Measurements from ENCODE around the gene SURF1. TPM values are rescaled to one million over a fixed set of nuclear protein-coding genes. Genes with fewer than 3 reads are reported as not detected.
"Not testable (repeated sequence)": the region's sequence is repeated elsewhere in the genome, so short reads cannot be mapped to it uniquely, and the experiment has no call there.

Gene SURF1
- total RNA-seq, 1 experiment from 2014 or later = 57.5 TPM

DNA sequence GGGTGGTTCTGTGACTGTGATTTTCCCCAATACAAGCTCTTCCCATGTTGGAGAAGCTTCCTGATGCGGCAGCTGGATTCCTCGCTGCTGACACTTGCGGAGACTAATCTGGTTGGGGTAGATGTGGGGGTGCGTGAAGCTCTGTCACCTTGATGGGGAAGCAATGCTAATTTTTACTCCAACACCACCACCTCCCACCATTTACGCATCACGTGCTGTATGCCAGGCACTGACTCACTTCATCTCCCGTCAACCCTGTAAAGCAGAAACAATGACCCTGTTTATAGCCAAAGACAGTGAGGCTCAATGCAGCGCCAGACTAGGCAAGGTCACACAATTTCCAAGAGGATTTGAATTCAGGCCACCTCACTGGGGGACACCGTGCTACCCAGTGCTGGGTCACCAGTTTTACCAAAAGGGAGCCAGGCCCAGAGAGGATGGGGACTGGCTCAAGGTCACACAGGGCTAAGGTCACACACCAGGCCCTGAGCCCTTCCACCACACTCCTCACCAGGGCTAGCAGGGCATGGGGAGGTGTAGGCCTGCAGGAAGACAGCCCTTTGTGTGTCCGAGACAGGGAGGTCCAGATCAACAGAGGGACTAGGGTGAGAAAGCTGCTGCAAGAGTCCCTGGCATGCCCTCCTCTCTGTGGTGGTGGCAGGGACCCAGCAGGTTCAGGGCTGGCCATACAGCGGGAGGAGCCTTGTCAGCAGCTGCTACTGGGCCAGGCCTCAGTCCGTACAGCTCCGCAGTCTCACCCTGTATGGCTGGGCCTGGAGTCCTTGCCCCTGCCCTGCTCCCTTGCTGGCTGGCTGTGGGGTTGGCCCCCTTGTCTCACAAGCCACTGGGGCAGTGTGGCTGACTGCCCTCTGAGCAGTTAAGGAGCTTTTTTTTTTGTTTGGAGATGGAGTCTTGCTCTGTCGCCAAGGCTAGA, 23.1 kb upstream of the SURF1 start:
- Mint-ChIP-seq H3K36me3 (ENCODE audit: insufficient read depth, unreplicated experiment) (peaks cover 15% of the 10 kb centered on the region), H3K4me3 (ENCODE audit: unreplicated experiment) (no peak overlapping the region), H3K27me3 (ENCODE audit: insufficient read depth, unreplicated experiment) (no peaks in the 10 kb centered on the region), H3K9me3 (ENCODE audit: unreplicated experiment) (no peaks in the 10 kb centered on the region), H3K4me1 (ENCODE audit: low read depth, unreplicated experiment) (no peaks in the 10 kb centered on the region), H3K27ac (ENCODE audit: unreplicated experiment) (no peak overlapping the region)
- Histone ChIP-seq H3K4me3 (ENCODE audit: low read depth, low read length) (no peak overlapping the region), H3K36me3 (ENCODE audit: control insufficient read depth, insufficient read depth, low read length) (no peaks in the 10 kb centered on the region), H3K4me1 (0 out of 2 replicates have a peak, but pooled peaks cover under 1% of the 10 kb centered on the region), H3K27me3 (replicated peaks; ENCODE audit: control insufficient read depth, insufficient read depth, low read length) (no peaks in the 10 kb centered on the region), H3K9me3 (no peaks in the 10 kb centered on the region)
- ChIA-PET POLR2A (no interaction called here), CTCF (no interaction called here)
- intact Hi-C loops (cut with micrococcal nuclease; ENCODE audit: unreplicated experiment) = no loop called here
- DNase-seq = no peak
- no TSS peak for BruUV-seq (replicated peaks)
- TF ChIP-seq, protein P1, sequence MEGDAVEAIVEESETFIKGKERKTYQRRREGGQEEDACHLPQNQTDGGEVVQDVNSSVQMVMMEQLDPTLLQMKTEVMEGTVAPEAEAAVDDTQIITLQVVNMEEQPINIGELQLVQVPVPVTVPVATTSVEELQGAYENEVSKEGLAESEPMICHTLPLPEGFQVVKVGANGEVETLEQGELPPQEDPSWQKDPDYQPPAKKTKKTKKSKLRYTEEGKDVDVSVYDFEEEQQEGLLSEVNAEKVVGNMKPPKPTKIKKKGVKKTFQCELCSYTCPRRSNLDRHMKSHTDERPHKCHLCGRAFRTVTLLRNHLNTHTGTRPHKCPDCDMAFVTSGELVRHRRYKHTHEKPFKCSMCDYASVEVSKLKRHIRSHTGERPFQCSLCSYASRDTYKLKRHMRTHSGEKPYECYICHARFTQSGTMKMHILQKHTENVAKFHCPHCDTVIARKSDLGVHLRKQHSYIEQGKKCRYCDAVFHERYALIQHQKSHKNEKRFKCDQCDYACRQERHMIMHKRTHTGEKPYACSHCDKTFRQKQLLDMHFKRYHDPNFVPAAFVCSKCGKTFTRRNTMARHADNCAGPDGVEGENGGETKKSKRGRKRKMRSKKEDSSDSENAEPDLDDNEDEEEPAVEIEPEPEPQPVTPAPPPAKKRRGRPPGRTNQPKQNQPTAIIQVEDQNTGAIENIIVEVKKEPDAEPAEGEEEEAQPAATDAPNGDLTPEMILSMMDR (IDR thresholded peaks at IDR 0.05; ENCODE audit: insufficient read depth in 1 of 2, low read depth in 1 of 2, low read length in 1 of 2, severe bottlenecking in 1 of 2, unreplicated experiment in 1 of 2) = no peak

DNA sequence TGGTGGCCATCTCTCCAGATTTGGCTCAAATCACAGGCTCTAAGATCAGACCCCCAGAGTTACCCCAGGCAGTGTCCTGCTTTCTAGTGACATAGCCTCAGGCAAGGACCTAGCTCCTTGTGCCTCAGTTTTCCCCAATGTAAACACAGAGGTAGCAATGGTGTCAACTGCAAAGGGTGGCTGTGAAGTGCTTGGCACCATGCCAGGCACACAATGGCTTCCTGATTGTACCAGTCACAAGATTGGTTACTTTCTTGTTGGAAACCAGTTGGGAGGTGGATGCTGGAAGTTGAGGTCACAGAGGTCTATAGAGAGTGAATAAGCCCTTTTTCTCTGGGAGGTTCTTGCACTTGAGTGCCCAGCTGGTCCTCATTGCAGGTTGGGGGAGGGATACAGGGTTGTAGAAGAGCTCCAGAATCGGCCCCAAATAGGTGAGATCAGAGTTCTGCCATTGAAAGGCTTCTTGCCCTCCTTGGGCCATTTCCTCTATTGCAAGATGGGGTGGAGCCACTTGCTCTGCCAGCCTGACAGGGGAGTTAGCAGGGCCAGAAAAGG, 22.2 kb upstream of the SURF1 start:
- Mint-ChIP-seq H3K4me1 (ENCODE audit: low read depth, unreplicated experiment) (no peaks in the 10 kb centered on the region), H3K27me3 (ENCODE audit: insufficient read depth, unreplicated experiment) (no peaks in the 10 kb centered on the region), H3K27ac (ENCODE audit: unreplicated experiment) (no peak overlapping the region), H3K4me3 (ENCODE audit: unreplicated experiment) (no peak overlapping the region), H3K36me3 (ENCODE audit: insufficient read depth, unreplicated experiment) (peaks cover 22% of the 10 kb centered on the region), H3K9me3 (ENCODE audit: unreplicated experiment) (no peaks in the 10 kb centered on the region)
- H3K4me1 ChIP-seq = peaks cover 6% of the 10 kb centered on the region; the same call in 1 of the 2 replicates
- TF ChIP-seq, protein P1 (IDR thresholded peaks at IDR 0.05; ENCODE audit: insufficient read depth in 1 of 2, low read depth in 1 of 2, low read length in 1 of 2, severe bottlenecking in 1 of 2, unreplicated experiment in 1 of 2) = no peak
- intact Hi-C loops (cut with micrococcal nuclease; ENCODE audit: unreplicated experiment) = no loop called here
- H3K9me3 ChIP-seq = no peaks in the 10 kb centered on the region
- no peak overlapping the region for H3K4me3 ChIP-seq (ENCODE audit: low read depth, low read length)
- no peaks in the 10 kb centered on the region for H3K27me3 ChIP-seq (replicated peaks; ENCODE audit: control insufficient read depth, insufficient read depth, low read length)
- CTCF ChIA-PET = interaction anchor here (0.6 to 0.9 kb wide), 2 partner anchors 19 to 190 kb away, joined by 3 read pairs; no protein-coding TSS in a partner anchor
- H3K36me3 ChIP-seq (ENCODE audit: control insufficient read depth, insufficient read depth, low read length) = no peaks in the 10 kb centered on the region
- POLR2A ChIA-PET = interaction anchor here (0.6 to 1.0 kb wide), 3 partner anchors 8 to 82 kb away, joined by 3 to 9 read pairs (median 5); partner anchors contain the start of gene CACFD1
- no peak for DNase-seq
- BruUV-seq (replicated peaks) = no TSS peak

DNA sequence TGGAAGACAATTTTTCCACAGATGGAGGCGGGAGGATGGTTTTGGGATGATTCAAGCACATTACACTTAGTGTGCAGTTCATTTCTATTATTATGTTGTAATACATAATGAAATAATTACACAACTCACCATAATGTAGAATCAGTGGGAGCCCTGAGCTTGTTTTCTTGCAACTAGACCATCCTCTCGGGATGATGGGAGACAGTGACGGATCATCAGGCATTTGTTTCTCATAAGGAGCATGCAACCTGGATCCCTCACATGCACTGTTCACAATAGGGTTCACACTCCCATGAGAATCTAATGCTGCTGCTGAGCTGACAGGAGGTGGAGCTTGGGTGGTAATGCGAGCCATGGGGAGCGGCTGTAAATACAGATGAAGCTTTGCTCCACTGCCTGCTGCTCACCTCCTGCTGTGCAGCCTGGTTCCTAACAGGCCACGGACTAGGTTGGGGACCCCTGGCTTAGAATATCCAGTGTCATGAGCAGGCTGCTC, 21.5 kb upstream of the SURF1 start:
- Mint-ChIP-seq H3K27ac (ENCODE audit: unreplicated experiment) (no peak overlapping the region), H3K9me3 (ENCODE audit: unreplicated experiment) (no peaks in the 10 kb centered on the region), H3K27me3 (ENCODE audit: insufficient read depth, unreplicated experiment) (no peaks in the 10 kb centered on the region), H3K4me1 (ENCODE audit: low read depth, unreplicated experiment) (no peaks in the 10 kb centered on the region), H3K4me3 (ENCODE audit: unreplicated experiment) (no peak overlapping the region), H3K36me3 (ENCODE audit: insufficient read depth, unreplicated experiment) (peaks cover 29% of the 10 kb centered on the region)
- POLR2A ChIA-PET = interaction anchor here (0.6 to 1.0 kb wide), 3 partner anchors 9 to 82 kb away, joined by 3 to 9 read pairs (median 5); partner anchors contain the start of gene CACFD1
- BruUV-seq (replicated peaks) = no TSS peak
- Histone ChIP-seq H3K4me1 (peaks cover 6% of the 10 kb centered on the region; the same call in 1 of the 2 replicates), H3K27me3 (replicated peaks; ENCODE audit: control insufficient read depth, insufficient read depth, low read length) (no peaks in the 10 kb centered on the region), H3K9me3 (no peaks in the 10 kb centered on the region), H3K4me3 (ENCODE audit: low read depth, low read length) (no peak overlapping the region), H3K36me3 (ENCODE audit: control insufficient read depth, insufficient read depth, low read length) (0 out of 2 replicates have a peak, but pooled peaks cover 1% of the 10 kb centered on the region)
- intact Hi-C loops (cut with micrococcal nuclease; ENCODE audit: unreplicated experiment) = loop anchor here (2.0 kb wide), 1 partner anchor 21 kb away; the partner anchor contains the start of genes SURF1 and SURF2
- TF ChIP-seq, protein P1 (IDR thresholded peaks at IDR 0.05; ENCODE audit: insufficient read depth in 1 of 2, low read depth in 1 of 2, low read length in 1 of 2, severe bottlenecking in 1 of 2, unreplicated experiment in 1 of 2) = no peak
- CTCF ChIA-PET = interaction anchor here (0.6 to 0.9 kb wide), 2 partner anchors 20 to 189 kb away, joined by 3 read pairs; no protein-coding TSS in a partner anchor
- DNase-seq = no peak

DNA sequence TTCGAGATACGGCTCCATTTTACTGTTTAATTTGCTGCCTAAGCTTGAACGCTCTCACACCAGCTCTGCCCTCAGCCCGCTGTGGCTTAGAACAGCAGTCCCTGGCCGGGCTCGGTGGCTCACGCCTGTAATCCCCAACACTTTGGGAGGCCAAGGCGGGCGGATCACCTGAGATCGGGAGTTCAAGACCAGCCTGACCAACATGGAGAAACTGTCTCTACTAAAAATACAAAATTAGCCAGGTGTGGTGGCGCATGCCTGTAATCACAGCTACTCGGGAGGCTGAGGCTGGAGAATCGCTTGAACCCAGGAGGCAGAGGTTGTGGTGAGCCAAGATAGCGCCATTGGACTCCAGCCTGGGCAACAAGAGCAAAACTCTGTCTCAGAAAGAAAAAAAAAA, 21.0 kb upstream of the SURF1 start:
- ChIA-PET CTCF (interaction anchor here (0.6 kb wide), 1 partner anchor 112 kb away, joined by 3 read pairs; no protein-coding TSS in a partner anchor), POLR2A (interaction anchor here (1.0 kb wide), 1 partner anchor 15 kb away, joined by 9 read pairs; no protein-coding TSS in a partner anchor)
- H3K27me3 Mint-ChIP-seq (ENCODE audit: insufficient read depth, unreplicated experiment); H3K4me3 ChIP-seq (ENCODE audit: low read depth, low read length); DNase-seq; H3K9me3 ChIP-seq; H3K27me3 ChIP-seq (replicated peaks; ENCODE audit: control insufficient read depth, insufficient read depth, low read length); BruUV-seq (replicated peaks); H3K27ac Mint-ChIP-seq (ENCODE audit: unreplicated experiment); H3K4me1 Mint-ChIP-seq (ENCODE audit: low read depth, unreplicated experiment); H3K36me3 ChIP-seq (ENCODE audit: control insufficient read depth, insufficient read depth, low read length); H3K4me1 ChIP-seq; H3K9me3 Mint-ChIP-seq (ENCODE audit: unreplicated experiment); H3K4me3 Mint-ChIP-seq (ENCODE audit: unreplicated experiment): not testable (repeated sequence)
- intact Hi-C loops (cut with micrococcal nuclease; ENCODE audit: unreplicated experiment) = loop anchor here (2.0 kb wide), 1 partner anchor 20 kb away; the partner anchor contains the start of genes SURF1 and SURF2
- H3K36me3 Mint-ChIP-seq (ENCODE audit: insufficient read depth, unreplicated experiment) = peaks cover 34% of the 10 kb centered on the region

Data from Caco-2 (cell line).